NCI-H345 (cell line): ENCODE data around the gene SHB.

ENCODE experiments used
- DNase-seq: peaks from one replicate; lab custom pipeline; 2025; lab: John Stamatoyannopoulos, UW

The SHB gene

DNA sequence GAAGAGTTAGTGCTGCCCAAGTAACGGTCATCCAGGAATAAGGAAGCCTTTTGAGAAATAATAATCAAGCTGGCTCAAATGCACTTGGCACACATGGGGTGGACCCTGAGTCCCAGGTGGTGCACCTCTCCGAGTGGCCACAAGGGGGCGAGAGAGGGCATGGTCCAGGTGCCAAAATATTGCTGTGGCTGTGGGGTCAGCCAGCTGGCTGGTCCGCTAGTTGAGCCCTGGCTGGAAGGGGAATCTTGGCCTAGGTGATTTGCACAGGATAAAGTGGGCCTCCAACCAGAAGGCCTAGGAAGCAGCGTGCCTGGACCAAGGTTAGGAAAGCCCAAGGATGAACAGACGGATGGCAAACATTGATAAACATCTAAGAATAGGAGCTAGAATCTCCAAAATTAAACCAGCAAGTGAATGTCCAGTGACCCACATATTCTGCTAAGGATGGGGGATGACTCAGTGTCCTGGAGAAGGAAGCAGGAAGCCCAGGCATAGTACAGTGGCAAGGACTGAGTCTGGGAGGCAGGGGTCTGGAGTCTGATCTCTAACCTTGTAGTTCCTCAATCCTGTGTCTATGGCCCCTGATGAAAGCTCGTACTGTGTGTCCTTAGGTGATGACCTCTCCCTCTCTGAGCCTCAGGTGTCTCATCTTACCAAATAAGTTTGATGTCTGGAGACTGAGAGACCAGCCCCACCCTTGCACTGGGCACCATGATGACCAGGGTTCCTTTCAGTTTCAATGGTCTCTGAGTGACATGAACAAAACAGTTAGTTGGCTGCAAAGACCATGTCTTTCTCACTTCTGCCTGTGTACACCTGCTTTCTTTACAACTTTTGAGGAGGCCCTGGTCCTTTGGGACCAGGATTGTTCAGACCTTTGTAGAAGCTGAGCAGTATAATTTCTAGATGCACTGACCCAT is 19.2 kb upstream of the SHB start:
- peak; percentile 62 for DNase-seq

GRCh38 chr9:38086496-38086895 is 17.5 kb upstream of the SHB start:
- no peak for DNase-seq

- no peak for DNase-seq
Observed at GRCh38 chr9:38085308-38085707, 16.3 kb upstream of the SHB start.

DNA sequence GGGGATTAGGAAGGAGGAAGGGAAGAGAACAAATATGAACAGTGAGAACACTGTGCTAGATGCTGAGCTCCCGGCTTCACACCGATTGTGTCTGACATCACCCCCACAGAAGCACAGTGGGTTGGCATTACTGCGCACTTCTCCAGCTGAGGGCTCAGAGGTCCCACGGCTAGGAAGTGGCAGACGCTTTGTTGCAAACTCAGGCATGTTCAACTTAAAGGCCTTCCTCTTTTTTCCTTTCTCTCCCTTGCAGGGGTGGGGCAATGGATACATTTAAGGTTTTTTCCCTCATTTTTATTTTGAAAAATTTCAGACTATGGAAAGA is 15.5 kb upstream of the SHB start:
- no peak for DNase-seq

DNA sequence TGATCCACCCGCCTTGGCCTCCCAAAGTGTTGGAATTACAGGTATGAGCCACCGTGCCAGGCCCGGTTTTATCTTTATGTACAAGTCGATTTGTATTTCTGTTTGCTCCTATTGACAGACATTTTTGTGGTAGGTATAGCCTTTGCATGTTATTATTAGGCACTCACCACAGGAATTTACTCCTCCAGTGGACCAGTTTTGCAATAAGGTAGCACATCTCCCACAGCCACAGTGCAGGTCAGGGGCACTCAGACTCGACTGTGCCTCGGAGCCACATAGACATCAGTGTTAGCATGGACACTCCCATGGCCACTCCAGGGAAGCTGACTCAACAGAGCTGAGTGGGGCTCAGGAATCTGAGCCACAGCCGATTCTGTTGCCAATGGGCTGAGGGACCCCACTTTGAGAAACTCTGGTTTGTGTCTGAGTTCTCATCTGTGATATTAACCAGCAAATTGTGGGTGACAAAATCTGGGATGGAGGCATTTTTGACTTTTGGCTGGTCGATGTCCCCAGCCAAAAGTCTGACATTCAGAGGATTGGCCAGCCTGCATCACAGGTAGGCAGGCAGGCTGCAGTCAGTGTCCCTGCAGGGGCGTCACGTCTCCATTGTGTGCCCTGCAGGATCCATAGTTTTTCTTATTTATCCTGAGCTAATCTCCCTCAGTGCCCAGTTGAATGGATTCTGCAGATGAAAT is 15.0 kb upstream of the SHB start:
- no peak for DNase-seq

GRCh38 chr9:38082446-38083287 is 13.6 kb upstream of the SHB start:
- DNase-seq = no peak

- DNase-seq = no peak
Observed at GRCh38 chr9:38081356-38082108, 12.5 kb upstream of the SHB start.

DNA sequence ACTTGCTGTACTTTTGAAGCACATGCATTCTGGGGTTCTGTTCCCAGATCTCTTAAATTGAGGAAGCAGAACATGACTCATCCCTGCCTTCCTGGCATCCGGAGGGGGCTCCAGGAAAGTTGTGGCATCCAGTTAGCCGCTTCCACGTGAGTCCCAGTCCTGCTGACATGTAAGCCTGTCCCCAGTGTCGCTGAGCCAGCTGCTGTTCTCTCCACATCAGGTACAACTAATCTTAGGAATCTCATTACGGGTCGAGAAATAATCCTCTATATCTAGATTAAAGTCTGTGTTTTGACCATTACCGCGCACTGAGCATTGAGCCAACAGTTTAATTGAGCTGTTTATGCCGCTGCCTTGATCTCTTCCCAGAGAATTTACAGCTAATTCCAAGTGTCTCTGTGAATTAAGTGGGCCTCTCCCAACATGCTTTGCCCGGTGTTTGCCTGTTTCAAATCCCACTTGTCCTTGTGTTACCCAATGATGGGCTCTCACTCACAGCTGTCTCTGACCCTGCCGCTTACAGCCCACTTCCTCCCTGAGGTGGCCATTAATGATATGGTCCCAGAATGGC is 10.5 kb upstream of the SHB start:
- DNase-seq = no peak

DNA sequence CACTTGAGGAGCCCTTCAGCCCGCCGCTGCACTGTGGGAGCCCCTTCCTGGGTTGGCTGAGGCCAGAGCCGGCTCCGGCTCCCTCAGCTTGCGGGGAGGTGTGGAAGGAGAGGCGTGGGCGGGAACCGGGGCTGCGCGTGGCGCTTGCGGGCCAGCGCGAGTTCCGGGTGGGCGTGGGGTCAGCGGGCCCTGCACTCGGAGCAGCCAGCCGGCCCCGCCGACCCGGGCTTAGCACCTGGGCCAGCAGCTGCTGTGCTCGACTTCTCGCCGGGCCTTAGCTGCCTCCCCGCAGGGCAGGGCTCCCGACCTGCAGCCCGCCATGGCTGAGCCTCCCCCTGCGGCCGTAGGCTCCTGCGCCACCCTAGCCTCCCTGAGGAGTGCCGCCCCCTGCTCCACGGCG is 6.2 kb upstream of the SHB start:
- no peak for DNase-seq

GRCh38 chr9:38074441-38074961 is 5.5 kb upstream of the SHB start:
- DNase-seq = no peak

GRCh38 chr9:38073882-38074281 is 4.9 kb upstream of the SHB start:
- DNase-seq = no peak

DNA sequence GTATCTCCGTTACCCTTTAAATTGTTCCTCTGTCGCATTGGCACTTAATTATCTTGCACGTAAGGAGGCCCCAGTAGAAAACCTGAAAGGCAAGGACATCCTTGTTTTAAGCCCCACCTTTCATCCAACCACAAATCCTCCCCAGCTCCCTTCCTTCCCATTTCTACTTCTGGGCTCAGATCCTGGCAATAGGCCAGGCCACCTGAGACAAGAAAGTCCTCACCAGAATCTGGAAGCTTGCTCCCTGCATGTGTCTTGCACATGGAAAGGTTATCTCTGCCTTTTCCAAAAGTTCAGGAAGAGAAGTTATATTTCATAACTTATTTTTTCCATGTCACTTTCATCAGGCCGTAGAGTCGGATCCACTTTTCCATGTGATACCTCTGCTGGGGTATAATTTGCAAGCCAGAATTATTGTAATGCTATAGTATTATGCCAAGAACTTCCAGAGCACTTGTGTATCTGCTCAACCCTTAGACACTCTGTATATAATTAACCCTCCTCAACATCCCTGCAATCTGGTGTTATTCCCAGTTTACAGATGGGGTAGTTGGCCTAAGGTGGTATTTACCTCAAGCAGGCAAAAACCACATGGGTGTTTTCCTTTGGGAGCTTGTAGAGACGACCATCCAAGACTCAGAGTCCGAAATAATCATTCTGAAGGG is 2.6 kb upstream of the SHB start:
- DNase-seq = no peak

DNA sequence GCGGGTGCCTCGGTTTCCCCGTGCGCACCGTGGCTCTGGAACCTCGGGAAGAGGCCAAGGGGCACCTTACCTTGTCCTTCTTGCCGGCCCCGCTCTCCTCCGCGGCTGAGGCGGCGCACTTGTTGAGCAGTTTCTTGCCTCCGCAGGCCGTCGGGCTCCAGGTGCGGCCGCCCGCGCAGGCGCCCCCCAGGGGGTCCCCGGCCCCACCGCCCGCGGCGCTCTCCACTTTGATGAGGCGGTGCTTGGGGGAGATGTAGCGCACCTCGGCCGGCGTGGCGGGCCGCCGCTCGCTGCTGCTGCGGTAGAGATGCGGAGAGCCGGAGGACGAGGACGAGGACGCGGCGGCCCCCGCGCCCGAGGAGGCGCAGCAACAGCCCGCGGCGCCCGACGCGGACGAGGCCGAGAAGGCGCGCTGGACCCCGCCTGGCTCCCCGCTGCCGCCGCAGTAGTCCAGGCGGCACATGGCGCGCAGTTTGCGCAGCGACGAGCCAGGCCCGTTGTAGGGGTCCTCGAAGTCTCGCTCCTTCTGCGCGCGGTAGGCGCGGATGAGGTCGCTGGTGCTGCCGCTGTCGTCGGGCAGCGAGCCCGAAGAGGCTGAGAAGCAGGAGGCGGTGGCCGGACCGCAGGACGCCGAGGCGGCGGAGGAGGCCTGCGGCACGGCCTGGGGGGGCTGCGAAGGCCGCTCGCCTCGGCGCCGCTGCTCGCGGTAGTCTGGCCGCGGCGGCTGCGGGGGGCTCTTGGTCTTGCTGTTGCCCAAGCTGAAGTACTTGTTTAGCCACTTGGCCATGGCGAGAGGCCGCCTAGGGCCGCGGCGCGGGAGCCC is 957 bp downstream of the SHB start:
- DNase-seq = peak; percentile 40

- peak; percentile 40 for DNase-seq
Observed at GRCh38 chr9:38066914-38067858, 1.8 kb downstream of the SHB start.

DNA sequence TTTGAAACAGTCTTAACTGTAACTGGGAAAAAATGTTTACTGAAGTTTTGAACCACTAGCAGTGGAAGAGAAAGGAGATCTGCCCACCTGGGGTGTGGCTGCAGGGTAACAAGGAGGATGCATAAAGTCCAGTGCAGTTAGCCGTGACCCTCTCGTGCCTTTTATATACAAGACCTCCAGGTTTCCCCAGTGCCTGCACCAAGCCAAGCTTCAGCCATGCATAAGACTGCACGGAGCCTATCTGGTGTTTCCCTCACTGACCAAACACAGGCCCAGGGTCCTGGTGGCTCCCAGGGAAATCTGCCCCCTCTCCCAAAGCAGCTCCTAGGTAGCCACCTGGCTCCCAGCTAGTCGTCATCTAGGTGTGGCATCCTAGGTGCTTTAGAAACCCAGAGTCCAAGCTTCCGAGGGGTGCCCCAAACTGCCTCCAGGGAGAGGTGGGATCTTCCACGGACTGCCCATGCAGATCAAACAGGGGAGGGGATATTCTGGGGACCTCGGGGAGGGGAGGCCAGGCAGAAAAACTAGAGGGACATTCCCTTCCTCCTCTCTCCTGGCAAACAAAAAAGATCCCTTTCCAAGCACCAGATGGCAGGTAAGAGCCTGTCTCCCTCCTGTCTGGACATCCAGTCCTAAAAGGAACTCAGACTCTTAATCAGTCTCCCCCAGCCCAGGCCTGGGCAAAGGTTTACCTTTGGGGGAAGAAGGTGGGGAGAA is 2.7 kb downstream of the SHB start:
- DNase-seq = no peak

DNA sequence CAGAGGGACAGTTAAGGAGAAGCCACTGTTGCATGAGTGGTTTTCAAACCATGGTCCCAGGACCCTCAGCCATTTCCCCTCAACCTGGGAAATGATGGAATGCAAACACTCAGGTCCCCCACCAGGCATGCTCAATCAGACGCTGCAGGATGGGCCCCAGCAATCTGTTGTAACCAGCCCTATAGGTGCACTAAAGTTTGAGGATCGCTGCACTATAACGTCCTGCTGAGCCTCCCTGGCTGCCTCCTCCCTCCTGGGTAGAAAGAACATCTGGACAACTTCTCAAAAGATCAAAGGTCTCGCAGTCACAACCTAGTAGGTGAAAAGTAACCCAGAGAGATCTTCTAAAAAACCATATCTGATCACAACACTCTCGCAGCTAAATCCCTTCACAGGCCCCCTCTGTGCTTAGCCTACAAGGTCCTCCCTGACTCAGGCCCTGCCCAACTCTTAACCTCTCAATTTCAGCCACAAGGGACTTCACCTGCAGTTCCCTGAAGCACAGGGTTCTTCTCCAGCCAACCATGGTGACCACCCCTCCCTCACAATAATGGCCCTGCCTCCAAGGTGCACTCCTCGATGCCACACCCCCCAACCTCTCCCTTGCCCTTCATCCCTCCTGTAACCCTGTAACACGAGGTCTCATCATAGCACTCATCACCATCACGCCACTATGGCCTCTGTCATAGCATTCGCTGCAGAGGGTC is 3.5 kb downstream of the SHB start:
- no peak for DNase-seq

- no peak for DNase-seq
Observed at GRCh38 chr9:38064842-38065368, 4.1 kb downstream of the SHB start.
